K562 (cell line): ENCODE measurements around the gene POLR2J. TPM values are rescaled to one million over a fixed set of nuclear protein-coding genes. Genes with fewer than 3 reads are reported as not detected.
A peak's percentile ranks its signal among the peaks of the same experiment; 100 is the strongest.
"Not testable (repeated sequence)": the region's sequence is repeated elsewhere in the genome, so short reads cannot be mapped to it uniquely, and the experiment has no call there.

Experiments
- ATAC-seq: fragments of 200-7000 bp; cut with Tn5 transposase; 3 replicates; pipeline ENCODE4 v1.9.1; 2020; ENCODE audit warnings: moderate library complexity
- BruUV-seq: library from RNA; stranded (reverse); fragments of 400-500 nt; replicated peaks from 2 replicates; lab custom pipeline; 2021; lab: Mats Ljungman, UMichigan
- CTCF ChIA-PET: fragments of 300-600 bp; formaldehyde crosslinking; extraction: SDS; loops from one replicate; lab custom pipeline; 2021; ENCODE audit warnings: low intra/inter-chr PET ratio; lab: Yijun Ruan, JAX
- POLR2A ChIA-PET: fragments of 300-600, 350-650 bp; sonication (Branson Sonifier 250); formaldehyde crosslinking; extraction: SDS; loops from one replicate; lab custom pipeline; 2021; ENCODE audit warnings: antibody characterized with exemption, inconsistent platforms; lab: Yijun Ruan, JAX
- DNase-seq, 4 experiments: peaks; one replicate each; pipeline versions ENCODE4 v3.0.0 to v3.0.0-alpha.2; 2011 to 2018; ENCODE audit warnings: low spot score in 3 of 4, mixed read lengths in 3 of 4; ENCODE audit errors: extremely low read depth in 1 of 4
- FAIRE-seq: peaks from 2 replicates; lab custom pipeline; 2011; peaks lifted over from hg19 to GRCh38; lab: Jason Lieb, UNC
- H2AFZ ChIP-seq: 2 replicates; pipeline ENCODE4 v1.6.0; 2011; ENCODE audit warnings: low read depth, low read length, control low read depth, inconsistent platforms
- H3K27ac ChIP-seq: fragments of 200-600 bp; 3 replicates; pipeline ENCODE4 v1.8.0; 2011; ENCODE audit warnings: low read depth, mild to moderate bottlenecking, control low read depth, inconsistent platforms, low read length, moderate library complexity, mixed read lengths; ENCODE audit errors: extremely low read depth
- H3K27me3 ChIP-seq, 2 experiments: fragments of 300-600 bp in 1 of 2; 2 replicates in 1 of 2; 3 replicates in 1 of 2; pipeline versions ENCODE4 v1.6.0 to v1.8.0; 2011; ENCODE audit warnings: inconsistent platforms in 2 of 2, low read length in 2 of 2, mild to moderate bottlenecking in 1 of 2, mixed read lengths in 1 of 2, moderate library complexity in 1 of 2; ENCODE audit not compliant: control insufficient read depth in 2 of 2, insufficient read depth in 2 of 2
- H3K36me3 ChIP-seq: fragments of 300-600 bp; 3 replicates; pipeline ENCODE4 v1.8.0; 2011; ENCODE audit warnings: mild to moderate bottlenecking, low read length, inconsistent platforms; ENCODE audit not compliant: control insufficient read depth, insufficient read depth
- H3K4me1 ChIP-seq, 2 experiments: fragments of 200-600 bp in 1 of 2; replicated peaks in 1 of 2; 2 replicates in 1 of 2; 3 replicates in 1 of 2; pipeline versions ENCODE4 v1.5.1 to v1.8.0; 2011; ENCODE audit warnings: inconsistent platforms in 2 of 2, low read length in 2 of 2, mild to moderate bottlenecking in 1 of 2, mixed read lengths in 1 of 2, moderate library complexity in 1 of 2; ENCODE audit not compliant: control insufficient read depth in 2 of 2, insufficient read depth in 2 of 2
- H3K4me2 ChIP-seq: 2 replicates; pipeline ENCODE4 v1.6.1; 2011; ENCODE audit warnings: low read length, control low read depth, inconsistent platforms, mixed read lengths; ENCODE audit not compliant: insufficient read depth
- H3K4me3 ChIP-seq: fragments of 200-600 bp; sonication (generic), shearing (Covaris generic); 2 replicates; pipeline ENCODE4 v1.5.1; 2016; ENCODE audit warnings: control low read depth, inconsistent platforms
- H3K79me2 ChIP-seq: fragments of 200-600 bp; 3 replicates; pipeline ENCODE4 v1.8.0; 2011; ENCODE audit warnings: low read length, inconsistent platforms; ENCODE audit not compliant: control insufficient read depth, insufficient read depth
- H3K9ac ChIP-seq, 2 experiments: 2 replicates each; pipeline versions ENCODE4 v1.6.0 to v1.6.1; 2011; ENCODE audit warnings: low read depth in 2 of 2, low read length in 2 of 2, control low read depth in 1 of 2, inconsistent platforms in 1 of 2, mild to moderate bottlenecking in 1 of 2, mixed read lengths in 1 of 2; ENCODE audit not compliant: insufficient read depth in 1 of 2
- H3K9me1 ChIP-seq: one replicate; pipeline ENCODE4 v1.6.0; 2011; ENCODE audit warnings: inconsistent platforms, mild to moderate bottlenecking, low read length, moderate library complexity; ENCODE audit not compliant: control insufficient read depth, insufficient read depth
- H3K9me3 ChIP-seq: replicated peaks from 2 replicates; pipeline ENCODE4 v1.5.1; 2011; ENCODE audit warnings: low read depth, low read length, inconsistent platforms; ENCODE audit not compliant: control insufficient read depth, insufficient read depth
- H4K20me1 ChIP-seq: replicated peaks from 2 replicates; pipeline ENCODE4 v1.6.1; 2011; ENCODE audit warnings: low read length, inconsistent platforms, mixed read lengths; ENCODE audit not compliant: control insufficient read depth, insufficient read depth
- WGBS: fragments of 100-300 bp; shearing (Covaris generic); methylation state at CpG from one replicate; pipeline ENCODE4 v1.1.6; 2016; ENCODE audit warnings: low coverage, mixed read lengths; ENCODE audit not compliant: insufficient coverage; ENCODE audit errors: missing lambda C conversion rate; 5-methylcytosine and 5-hydroxymethylcytosine counted together
- in situ Hi-C: fragments of 300-500 bp; cut with MboI; formaldehyde crosslinking; loops from 4 replicates; pipeline ENCODE4 v1.15.0; 2018; ENCODE audit warnings: inconsistent platforms, mixed read lengths
- intact Hi-C: fragments of 100-400 bp; cut with micrococcal nuclease; formaldehyde crosslinking; loops from 2 replicates; pipeline ENCODE4 v1.14.2; 2022
- polyA plus RNA-seq, 8 experiments: library from polyadenylated mRNA; depleted of rRNA in 4 of 8; stranded (reverse) in 5 of 8; unstranded in 3 of 8; fragments of >200 nt; fragmentation: Nextera tagmentation in 2 of 8; fragmentation: Illumina TruSeq in 1 of 8; extraction: Ambion mirVana in 2 of 8; extraction: Trizol in 1 of 8; gene quantifications; 2 replicates each; pipeline versions ENCODE4 v1.2.1 to v1.2.3, GENCODE V29; 2011 to 2014; ENCODE audit warnings: inconsistent platforms in 1 of 8, missing spikeins in 1 of 8
- total RNA-seq, 7 experiments: library from RNA; depleted of rRNA in 6 of 7; stranded (reverse); fragments of >200 nt in 6 of 7; fragmentation: Illumina TruSeq in 2 of 7; extraction: Trizol in 2 of 7; gene quantifications; 2 replicates each; pipeline versions ENCODE4 v1.2.1 to v1.2.3, GENCODE V29; 2011 to 2021; ENCODE audit warnings: low replicate concordance in 1 of 7

The POLR2J gene
- total and polyA plus RNA-seq, 9 of the 15 experiments (the other 6 are each of a cell fraction or from before 2014, with no cell fraction given), result 32.3 to 220 (median 113) TPM

DNA sequence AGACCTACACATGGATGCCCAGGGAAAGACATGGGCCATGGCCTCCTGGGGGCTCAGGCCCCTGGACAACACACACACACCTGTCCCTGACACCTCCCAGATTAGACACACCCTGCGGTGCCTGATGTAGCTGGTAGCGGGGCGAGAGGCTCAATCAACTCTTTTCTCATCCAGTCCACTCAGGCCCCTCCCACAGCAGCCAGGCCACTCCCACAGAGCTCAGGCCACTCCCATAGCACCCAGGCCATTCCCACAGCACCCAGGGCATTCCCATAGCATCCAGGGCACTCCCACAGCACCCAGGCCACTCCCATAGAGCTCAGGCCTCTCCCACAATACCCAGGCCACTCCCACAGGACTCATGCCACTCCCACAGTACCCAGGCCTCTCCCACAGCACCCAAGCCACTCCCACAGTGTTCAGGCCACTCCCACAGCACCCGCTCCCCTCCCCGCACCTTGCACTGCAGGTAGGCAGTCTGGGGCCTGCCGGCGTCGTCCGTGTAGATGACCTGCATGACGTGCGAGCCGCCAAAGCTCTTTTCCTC lies 11.9 kb upstream of the POLR2J start:
- BruUV-seq, H3K79me2 ChIP-seq, POLR2A ChIA-PET, H3K9me1 ChIP-seq, H3K36me3 ChIP-seq, H3K27ac ChIP-seq, H3K9ac ChIP-seq, H3K4me2 ChIP-seq, H3K9me3 ChIP-seq, H4K20me1 ChIP-seq, DNase-seq, H3K27me3 ChIP-seq, intact Hi-C loops, H3K4me3 ChIP-seq, H3K4me1 ChIP-seq, H2AFZ ChIP-seq, CTCF ChIA-PET: not testable (repeated sequence)
- in situ Hi-C loops, result loop anchor here (25.0 kb wide), 1 partner anchor 572 kb away; the partner anchor contains the start of gene FBXL13
- WGBS, result 0% methylated on average over 2 of the region's 12 CpGs
- FAIRE-seq, result peak; percentile 83
- peak; percentile 97 for ATAC-seq

DNA sequence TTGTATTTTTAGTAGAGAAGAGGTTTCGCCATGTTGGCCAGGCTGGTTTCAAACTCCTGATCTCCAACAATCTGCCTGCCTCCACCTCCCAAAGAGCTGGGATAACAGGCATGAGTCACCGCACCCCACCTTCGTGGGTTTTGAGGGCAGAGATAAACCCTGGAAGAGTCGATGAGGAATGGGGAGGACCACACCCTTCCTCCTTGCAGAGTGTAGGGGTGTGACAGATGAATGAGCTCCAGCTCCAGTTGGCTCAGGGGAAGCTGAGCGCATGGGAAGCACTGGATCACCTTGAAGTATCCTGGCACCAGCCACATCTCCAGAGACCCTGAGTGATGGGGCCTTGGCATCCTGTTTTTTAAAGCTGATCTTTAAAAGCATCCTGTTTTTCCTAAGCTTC lies 5.6 kb upstream of the POLR2J start:
- H3K79me2 ChIP-seq, H3K9me3 ChIP-seq, CTCF ChIA-PET, H3K9me1 ChIP-seq, H3K9ac ChIP-seq, H3K36me3 ChIP-seq, H3K4me3 ChIP-seq, intact Hi-C loops, FAIRE-seq, H3K4me1 ChIP-seq, H3K27me3 ChIP-seq, H3K27ac ChIP-seq, POLR2A ChIA-PET, H2AFZ ChIP-seq, BruUV-seq, H4K20me1 ChIP-seq, DNase-seq, H3K4me2 ChIP-seq: not testable (repeated sequence)
- in situ Hi-C loops, result loop anchor here (25.0 kb wide), 1 partner anchor 578 kb away; the partner anchor contains the start of gene FBXL13
- WGBS, result no CpG with 5 or more reads among the region's 5 CpGs
- ATAC-seq, result peak; percentile 85

DNA sequence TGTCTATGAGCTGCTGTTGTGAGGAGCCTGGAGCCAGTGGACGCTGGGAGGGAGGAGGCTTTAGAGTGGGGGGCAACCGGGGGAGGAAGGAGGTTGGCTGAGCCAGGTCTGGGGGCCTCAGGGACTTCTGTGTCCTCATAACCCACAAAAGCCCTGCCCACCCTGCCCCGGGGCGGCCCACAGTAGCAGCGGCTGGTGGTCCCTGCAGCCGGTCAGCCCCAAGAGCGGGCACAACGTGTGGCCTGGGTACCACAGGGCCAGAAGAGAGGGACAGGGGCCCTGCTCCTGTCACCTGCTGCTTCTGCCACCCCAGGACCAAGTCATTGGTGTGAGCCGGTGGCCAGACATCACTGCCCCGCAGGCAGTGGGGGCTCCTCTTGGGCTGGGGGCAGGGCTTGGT lies 3.2 kb upstream of the POLR2J start:
- H2AFZ ChIP-seq, intact Hi-C loops, POLR2A ChIA-PET, FAIRE-seq, ATAC-seq, H3K27me3 ChIP-seq, H3K79me2 ChIP-seq, H3K4me1 ChIP-seq, H4K20me1 ChIP-seq, BruUV-seq, H3K27ac ChIP-seq, CTCF ChIA-PET, H3K9me1 ChIP-seq, H3K4me2 ChIP-seq, H3K4me3 ChIP-seq, H3K9ac ChIP-seq, H3K9me3 ChIP-seq, H3K36me3 ChIP-seq, DNase-seq: not testable (repeated sequence)
- WGBS, result no CpG with 5 or more reads among the region's 10 CpGs
- in situ Hi-C loops, result loop anchor here (25.0 kb wide), 1 partner anchor 580 kb away; the partner anchor contains the start of gene FBXL13
